Activated naive CD4-positive, alpha-beta T cell treated with anti-CD3 and anti-CD28 coated beads, Interleukin-2, amount 50 U/mL, for 16 hours (primary cell): ENCODE data around the gene FBXO34.
"Not testable (repeated sequence)": the region's sequence is repeated elsewhere in the genome, so short reads cannot be mapped to it uniquely, and the experiment has no call there.

Experiments used
- DNase-seq: peaks from one replicate; pipeline ENCODE4 v3.0.0-alpha.2; 2020

FBXO34 gene

DNA sequence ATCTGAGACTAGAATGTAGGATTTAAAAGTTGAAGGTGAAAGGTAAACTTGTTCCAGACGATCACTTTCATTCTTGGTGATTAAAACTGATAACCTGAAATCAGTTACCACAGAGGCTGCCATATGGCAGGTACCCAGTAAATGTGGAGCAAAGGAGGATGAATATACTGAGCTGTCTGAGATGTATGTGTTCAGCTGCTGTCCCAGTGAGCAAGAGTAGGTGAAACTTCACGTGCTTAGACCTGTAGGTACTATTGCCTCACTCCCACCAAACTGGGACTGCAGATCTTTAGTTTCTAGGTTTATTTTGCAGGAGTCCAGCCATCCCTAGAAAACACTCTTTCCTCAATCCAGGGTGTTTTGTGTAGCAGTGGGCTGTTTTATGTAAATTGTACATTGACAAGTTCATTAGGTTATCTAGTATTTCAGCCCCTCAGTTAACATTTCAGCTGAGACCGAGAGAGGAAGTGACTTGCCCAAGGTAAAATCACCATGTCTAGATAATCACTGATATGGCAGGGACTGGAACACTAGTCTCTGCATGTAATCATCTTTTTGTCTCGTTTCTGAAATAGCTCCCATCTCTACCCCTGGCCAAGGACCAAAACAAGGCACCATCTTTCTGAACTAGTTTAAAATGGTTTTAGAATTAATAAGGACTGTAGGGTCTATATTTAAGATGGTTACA is 77.7 kb downstream of the FBXO34 start:
- no peak for DNase-seq

DNA sequence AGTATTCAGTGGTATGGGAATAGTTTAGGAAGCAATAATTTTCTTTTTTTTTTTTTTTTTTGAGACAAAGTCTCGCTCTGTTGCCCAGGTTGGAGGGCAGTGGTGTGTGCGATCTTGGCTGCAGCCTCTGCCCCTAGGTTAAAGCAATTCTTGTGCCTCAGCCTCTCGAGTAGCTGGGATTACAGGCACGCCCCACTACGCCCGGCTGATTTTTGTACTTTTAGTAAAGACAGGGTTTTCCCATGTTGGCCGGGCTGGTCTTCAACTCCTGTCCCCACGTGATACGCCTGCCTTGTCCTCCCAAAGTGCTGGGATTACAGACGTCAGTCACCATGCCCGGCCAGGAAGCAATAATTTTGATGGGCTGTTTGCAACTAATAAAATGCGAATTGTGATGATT is 78.3 kb downstream of the FBXO34 start:
- DNase-seq: no peak

DNA sequence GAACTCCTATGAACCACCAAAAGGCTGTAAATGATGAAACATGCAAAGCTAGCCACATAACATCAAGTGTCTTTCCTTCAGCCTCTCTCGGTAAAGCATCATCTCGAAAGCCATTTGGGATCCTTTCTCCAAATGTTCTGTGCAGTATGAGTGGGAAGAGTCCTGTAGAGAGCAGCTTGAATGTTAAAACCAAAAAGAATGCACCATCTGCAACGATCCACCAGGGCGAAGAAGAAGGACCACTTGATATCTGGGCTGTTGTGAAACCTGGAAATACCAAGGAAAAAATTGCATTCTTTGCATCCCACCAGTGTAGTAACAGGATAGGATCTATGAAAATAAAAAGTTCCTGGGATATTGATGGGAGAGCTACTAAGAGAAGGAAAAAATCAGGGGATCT is 79.2 kb downstream of the FBXO34 start:
- DNase-seq: no peak

DNA sequence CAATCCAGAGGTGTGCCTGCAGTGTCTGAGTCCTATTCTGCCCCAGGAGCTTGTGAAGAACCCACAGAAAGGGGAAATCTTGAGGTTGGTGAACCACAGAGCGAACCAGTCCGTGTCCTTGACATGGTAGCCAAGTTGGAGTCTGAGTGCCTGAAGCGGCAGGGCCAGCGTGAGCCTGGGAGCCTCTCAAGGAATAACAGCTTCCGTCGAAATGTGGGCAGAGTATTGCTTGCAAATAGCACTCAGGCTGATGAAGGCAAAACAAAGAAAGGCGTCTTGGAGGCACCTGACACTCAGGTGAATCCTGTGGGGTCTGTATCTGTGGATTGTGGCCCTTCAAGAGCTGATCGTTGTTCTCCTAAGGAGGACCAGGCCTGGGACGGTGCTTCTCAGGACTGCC is 79.9 kb downstream of the FBXO34 start:
- no peak for DNase-seq

DNA sequence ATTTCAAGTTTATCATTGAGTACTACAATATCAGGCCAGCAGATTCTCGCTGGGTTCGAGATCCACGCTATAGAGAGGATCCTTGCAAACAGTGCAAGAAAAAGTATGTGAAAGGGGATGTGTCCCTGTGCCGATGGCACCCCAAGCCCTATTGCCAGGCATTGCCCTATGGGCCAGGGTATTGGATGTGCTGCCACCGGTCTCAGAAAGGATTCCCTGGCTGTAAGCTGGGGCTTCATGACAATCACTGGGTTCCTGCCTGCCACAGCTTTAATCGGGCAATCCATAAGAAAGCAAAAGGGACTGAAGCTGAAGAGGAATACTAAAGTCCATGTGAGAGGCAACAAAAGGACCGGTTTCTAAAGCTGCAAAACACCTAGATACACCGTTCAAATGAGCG is 81.0 kb downstream of the FBXO34 start:
- DNase-seq: no peak

DNA sequence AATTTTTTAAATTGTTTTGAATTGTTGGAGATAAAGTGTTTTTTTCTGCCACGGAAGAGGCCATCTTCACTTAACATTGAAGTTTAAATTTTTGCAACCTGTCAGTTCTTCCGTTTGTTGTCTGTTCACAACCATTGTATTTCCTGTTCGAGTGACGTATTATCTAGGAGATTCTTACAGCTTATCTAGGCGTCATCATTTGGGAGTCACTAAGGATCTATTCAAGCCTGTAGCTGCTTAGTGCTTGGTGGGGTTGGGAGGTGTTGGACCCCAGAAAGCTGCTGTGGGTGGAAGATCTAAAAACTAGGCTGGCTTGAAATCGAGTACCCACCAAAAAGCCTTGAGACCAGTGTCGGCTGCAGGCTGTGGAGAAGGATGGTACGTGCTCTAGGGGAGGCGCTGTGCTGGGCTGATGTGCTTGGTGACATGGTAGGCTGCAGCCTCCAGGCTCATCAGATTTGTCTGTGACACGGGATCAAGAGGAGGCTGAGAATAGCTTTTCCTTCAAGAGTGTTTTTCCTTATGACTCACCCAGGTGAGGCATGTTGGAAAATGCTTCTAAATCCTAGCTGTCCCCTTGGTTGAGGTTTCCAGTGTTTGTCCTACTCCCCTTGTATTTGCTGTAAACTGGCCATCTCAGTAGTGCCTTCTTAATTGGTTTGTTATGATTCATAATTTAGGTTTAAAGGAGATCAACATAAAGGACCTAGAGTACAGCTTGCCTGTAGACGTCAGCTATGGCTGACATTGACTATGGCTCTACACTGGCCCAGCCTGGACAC is 82.7 kb downstream of the FBXO34 start:
- no peak for DNase-seq

DNA sequence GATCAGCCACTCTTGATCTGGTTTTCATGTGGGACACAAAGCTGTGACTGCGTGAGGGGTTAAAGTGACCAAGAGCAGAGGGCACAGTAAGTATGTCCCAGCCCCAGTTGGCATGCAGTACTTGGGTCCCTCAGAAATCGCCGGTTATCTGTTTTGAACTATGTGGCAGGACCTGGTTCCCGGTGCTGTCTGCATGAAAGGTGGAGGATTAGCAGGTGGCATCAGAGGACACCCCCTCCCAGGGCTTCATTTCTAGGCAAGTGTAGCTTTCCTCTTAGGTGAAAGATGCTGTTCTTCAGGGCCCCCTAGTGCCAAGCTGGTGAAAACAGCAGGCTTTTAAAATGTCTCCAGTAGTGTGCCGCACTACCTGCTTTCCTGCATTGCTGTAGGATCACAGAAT is 83.3 kb downstream of the FBXO34 start:
- DNase-seq: peak; percentile 61

DNA sequence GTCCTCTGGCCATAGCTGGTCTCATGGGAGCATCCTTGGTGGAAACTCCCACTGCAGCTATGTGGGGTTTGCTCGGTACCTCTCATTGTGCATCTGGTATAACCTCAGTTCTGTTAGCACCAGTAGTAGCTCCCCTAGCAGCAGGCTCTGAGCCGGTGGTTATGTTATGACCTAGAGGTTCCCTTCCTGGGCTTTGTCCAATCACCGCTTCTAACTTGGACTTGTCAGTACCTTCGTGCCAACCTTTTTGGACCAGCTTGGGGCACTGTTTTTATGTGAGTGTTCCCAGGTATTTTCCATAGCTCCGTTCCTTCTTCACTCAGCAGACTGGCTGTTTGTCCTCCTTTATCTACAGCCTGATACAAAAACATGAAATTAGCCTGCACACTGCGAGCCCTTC is 84.7 kb downstream of the FBXO34 start:
- no peak for DNase-seq

DNA sequence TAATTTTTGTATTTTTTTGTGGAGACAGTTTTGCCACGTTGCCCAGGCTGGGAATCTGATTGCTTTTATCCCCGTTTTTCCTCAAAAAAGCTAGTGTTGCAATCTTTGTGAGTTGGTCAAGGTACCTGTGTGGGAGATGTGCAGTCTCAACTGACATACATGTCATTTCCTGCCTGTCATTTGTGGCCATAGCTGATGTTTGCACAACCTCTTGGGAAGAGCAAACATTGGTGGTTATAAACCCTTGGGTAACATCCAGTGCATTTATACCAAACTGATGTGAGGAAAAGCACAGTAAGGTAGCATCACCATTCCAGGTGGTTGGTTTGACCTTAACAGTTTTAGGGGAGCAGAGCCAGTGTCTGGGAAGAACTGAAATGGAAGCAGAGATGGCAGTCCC is 85.7 kb downstream of the FBXO34 start:
- DNase-seq: no peak

DNA sequence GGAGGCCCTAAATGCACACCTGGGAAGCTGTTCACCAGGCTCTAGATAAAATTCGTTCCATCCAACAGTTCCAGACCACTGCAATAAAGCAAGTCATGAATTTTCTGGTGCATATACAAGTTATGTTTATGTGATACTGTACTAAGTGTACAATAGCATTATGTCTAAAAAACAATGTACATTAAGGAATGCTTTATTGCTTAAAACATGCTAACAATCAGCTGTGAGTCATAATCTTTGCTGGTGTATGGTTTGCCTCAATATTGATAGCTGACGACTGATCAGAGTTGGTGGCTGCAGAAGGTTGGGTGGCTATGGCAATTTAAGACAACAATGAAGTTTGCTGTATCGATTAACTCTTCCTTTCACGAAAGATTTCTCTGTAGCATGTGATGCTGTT is 88.1 kb downstream of the FBXO34 start:
- no peak for DNase-seq

DNA sequence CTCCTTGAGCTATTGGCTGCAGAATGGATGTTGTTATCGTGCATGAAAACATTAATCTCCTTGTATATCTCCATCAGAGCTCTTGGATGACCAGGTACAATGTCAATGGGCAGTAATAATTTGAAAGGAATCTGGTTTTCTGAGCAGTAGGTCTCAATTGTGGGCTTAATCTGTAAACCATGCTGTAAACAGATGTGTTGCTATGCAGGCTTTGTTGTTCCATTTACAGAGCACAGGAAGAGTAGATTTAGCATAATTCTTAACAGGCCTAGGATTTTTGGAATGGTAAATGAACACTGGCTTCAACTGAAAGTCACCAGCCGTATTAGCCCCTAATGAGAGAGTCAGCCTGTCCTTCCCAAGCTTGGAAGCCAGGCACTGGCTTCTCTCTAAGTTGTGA is 90.0 kb downstream of the FBXO34 start:
- DNase-seq: no peak

DNA sequence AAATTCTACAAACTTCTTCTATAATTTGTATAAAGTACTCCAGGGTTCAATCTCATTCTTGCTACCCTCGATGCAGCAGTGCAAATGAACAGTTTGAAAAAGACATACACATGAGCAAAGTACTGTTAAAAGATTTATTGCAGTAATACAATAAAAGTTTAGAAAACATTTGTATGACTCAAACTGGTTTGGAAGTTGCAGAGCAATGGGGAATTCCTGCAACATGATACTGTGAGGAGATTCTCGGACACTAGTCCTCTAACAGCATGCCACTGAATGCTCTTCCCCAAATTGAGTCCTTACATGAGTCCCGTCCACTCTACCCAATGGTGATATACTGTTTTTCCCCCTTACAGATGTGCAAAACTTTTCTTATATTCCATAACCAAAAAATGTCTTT is 95.0 kb downstream of the FBXO34 start:
- DNase-seq: no peak

DNA sequence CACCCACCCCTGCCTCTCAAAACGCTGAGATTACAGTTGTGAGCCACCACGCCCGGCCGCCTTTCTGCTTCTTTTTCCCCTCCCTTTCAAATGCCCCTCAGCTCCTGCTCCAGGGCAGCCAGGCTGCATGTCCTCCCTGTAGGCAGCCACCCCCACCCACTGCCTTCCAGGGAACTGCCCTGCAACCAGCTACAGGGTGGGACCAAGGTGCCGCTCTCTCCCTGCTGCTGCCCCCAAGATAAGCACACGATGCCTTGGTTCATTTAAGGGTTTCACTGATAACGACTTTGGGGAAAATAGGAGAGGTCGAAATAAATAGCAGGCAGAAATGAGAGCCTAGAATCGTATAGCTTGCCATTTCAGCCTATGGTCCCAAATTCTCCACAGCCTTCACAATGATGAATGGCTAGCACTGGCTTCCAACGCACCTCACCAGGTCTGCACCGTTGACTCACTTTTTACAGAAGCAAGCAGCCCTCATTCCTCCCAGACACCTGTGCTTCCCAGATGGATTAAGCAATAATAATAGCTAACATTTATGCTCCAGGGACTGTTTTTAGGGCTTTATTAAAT is 99.7 kb downstream of the FBXO34 start:
- DNase-seq: no peak

DNA sequence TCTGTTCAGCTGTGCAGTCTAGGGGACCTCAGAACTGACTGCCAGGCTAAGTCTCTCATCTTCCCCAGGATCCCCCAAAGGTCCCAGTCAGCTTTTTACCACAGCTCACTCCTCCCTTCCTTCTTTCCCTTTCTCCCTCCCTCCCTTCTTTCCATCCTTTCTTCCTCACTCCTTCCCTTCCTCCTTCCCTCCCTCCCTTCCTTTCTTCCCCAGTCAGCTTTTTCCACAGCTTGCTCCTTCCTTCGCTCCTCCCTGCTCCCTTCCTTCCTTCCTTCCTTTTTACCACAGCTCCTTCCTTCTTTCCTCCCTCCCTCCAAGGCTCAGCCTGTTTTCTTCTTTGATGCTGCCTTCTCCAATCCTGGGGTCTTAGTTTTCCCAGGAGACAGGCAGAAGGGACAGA is 101.2 kb downstream of the FBXO34 start:
- DNase-seq: no peak

DNA sequence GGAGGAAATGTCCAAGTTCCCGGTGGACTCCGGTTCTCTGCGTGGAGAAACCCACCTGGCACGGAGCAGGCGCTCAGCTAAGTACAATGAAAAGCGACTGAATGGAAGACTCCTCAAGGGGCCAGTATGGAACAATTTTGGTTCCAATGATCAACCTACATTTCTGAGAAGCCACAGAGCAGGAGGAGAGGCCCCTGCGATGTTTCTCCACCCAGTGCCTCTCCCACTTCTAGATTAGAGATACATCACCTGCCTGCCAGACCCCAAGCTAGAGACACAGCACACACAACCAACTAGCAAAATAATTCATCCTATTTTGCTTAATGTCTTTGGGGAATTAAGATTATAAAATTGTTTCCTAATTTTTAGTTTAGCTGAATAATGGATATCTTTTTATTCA is 101.6 kb downstream of the FBXO34 start:
- no peak for DNase-seq

DNA sequence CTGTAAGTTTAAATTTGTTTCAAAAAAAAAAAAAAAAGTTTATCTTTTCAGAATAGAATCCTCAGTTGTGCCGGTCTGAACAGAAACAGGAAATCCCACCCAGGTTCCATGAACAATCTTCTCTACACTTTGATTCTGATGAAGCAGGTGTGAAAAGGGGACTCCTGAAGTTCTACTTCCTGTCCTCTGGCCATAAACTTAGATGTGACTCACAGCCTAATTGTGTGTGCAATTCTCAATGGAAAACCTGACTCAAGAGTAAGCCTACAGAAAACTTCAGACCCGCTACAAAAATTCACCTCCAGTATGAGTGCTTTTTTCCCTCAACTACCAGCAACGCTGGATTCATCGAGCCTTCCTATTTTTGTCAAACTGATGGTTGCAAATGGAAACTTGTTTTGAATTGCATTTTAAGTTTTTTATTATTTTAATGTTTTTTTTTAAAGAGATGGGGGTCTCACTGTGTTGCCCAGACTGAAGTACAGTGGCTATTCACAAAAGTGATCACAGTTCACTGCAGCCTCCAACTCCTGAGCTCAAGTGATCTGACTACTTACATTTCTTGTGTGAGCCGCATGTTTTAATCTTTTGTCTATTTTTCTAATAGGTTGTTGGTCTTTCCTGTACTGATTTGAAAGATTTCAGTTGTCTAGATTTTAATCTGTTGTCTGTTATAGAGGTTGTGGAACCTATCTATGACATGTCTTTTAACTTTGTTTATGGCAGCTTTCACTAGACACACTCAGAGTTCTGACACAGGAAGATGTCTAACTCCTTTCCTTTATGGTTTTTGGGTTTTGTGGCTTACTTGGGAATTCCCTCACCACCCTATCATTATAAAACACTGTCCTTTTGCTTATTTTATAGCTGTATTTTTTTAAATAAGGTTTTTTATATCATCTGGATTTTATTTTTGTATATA is 102.8 kb downstream of the FBXO34 start:
- no peak for DNase-seq

DNA sequence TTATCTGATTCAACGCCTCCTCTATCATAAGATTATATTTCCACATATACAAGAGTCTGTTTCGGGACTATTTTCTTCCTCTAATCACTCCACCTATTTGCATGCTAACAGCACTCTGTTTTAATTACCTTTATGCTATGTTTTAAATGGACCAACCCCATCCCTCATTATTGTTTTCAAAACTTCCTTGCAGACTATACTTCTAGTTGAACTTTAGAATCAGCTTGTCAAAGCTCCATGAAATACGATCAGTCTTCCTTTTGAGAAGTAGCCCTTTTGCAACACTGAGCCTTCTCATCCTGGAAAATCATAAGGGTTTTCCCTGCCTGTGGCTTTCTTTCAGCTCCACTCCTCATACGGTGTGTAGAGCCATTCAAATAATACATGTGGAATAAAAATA is 103.5 kb downstream of the FBXO34 start:
- no peak for DNase-seq

DNA sequence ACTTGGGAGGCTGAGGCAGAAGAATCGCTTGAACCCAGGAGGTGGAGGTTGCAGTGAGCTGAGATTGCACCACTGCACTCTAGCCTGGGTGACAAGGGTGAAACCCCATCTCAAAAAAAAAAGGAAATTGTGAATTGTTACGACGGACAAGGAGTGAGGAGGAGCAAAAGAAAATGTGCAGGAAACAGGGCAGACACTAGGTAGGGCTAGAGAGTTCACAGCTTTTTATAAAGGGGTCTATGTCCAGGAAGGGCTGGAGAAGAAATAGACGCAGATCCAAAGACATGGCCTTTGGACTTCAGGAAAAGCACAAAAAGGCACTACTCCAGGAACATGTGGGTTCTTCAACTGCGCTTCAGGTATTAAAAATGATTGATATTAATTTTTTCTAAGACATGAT is 106.0 kb downstream of the FBXO34 start:
- no peak for DNase-seq

DNA sequence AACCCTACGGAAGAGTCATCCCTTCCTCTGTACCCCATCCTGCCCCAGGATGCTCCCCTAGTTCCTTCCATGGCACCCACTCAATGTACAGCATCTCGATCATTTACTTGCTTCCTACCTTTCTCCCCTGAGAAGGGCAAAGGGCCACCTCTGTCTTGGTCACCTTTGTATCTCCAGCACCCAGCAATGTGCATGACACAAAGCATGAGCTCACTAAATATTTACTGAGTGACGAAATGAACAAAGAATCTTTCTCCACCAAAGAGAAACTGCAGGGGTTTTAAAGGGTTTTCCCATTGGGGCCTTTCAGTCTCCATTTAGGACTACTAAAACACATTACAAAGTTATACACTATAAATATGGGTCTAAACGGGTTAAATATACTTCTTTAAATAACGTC is 109.8 kb downstream of the FBXO34 start:
- DNase-seq: no peak

DNA sequence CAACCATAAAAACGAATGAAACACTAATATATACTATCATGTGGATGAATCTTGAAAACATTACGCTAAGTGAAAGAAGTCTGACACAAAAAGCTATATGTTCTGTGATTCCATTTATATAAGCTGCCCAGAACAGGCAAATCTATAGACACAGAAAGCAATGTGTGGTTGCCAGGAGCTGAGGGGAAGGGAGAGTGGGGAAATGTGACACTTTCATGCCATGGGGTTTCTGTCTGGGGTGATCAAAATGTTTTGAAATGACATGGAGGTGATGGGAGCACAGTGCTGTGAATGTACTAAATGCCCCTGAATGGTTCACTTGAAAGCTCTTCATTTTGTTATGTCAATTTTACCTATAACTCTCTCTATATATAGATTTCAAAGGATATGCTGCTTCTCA is 110.3 kb downstream of the FBXO34 start:
- no peak for DNase-seq

DNA sequence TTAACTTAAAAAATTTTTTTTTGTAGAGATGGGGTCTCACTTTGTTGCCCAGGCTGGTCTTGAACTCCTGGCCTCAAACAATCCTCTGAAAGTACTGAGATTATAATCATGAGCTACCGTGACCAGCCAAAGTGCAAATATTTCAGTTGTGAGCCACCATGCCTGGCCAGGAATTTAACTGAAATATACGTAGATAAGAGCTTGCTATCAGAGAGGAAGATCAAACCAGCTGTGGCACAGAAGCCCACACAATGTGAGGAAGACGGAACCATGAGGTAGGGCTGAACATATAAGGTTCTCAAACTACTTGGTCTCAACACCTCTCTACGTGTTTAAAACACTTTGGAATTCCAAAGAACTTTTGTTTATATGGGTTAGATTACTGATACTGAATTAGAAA is 111.3 kb downstream of the FBXO34 start:
- no peak for DNase-seq

DNA sequence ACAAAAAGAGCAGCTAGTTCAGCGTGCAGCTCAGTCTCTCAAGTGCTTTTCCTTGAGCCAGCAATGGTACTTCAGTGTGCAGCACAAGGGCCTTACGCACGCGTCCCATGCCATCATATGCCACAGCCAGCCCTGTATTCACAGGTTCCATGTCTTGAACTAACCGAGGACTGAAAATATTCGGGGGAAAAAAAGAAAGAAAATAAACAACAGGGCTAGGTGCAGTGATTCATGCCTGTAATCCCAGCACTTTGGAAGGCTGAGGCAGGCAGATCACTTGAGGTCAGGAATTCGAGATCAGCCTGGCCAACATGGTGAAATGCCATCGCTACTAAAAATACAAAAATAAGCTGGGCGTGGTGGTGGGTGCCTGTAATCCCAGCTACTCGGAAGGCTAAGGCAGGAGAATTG is 111.8 kb downstream of the FBXO34 start:
- DNase-seq: not testable (repeated sequence)

DNA sequence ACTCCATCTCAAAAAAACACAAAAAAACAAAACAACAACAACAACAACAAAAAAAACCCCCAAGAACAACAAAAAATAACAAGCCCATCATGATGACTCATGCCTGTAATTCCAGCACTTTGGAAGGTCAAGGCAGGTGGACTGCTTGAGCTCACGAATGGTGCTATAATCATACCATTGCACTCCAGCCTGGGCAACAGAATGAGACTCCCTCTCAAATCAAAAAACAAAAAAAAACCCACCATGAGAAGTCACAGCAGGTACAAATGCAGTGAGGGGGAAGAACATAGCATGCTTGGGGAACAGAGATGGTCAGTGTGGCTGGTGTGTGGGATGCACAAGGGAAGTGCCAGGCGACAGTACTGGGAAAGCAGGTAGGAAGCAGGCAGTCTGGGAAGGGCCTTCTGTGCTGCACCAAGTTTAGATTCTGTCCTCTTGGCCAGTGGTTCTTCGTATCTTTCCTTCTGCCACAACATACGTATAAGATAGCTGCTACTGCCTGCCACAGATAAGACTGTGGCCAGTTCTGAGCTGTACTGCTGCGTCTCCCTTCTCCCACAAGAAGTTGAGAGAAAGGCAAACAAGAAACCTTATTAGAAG is 112.4 kb downstream of the FBXO34 start:
- DNase-seq: no peak
